K562 (cell line): ENCODE data around the gene SLC30A1. TPM values are rescaled to one million over a fixed set of nuclear protein-coding genes. Genes with fewer than 3 reads are reported as not detected.
A peak's percentile ranks its signal among the peaks of the same experiment; 100 is the strongest.

Experiments used
- HMGN3 ChIP-seq: IDR thresholded peaks from 2 replicates; pipeline ENCODE4 v1.6.1; 2011; ENCODE audit warnings: borderline replicate concordance, low read depth, mild to moderate bottlenecking, mixed read lengths, low read length; ENCODE audit not compliant: insufficient read length; ENCODE audit errors: extremely low read depth
- HNRNPH1 ChIP-seq: fragments of 200-400 bp; formaldehyde crosslinking; optimal IDR thresholded peaks from 2 replicates; pipeline ENCODE3; 2017; ENCODE audit warnings: low read depth, mild to moderate bottlenecking, low read length, moderate library complexity
- KLF1 ChIP-seq: fragments of 450-650 bp; IDR thresholded peaks from 2 replicates; pipeline ENCODE4 v1.6.1; 2016; ENCODE audit warnings: missing genetic modification characterization, missing compliant biosample characterization
- MECOM ChIP-seq: fragments of 250-450 bp; sonication (Bioruptor Pico); IDR thresholded peaks from 2 replicates; pipeline ENCODE4 v1.8.0; 2022; ENCODE audit warnings: inconsistent platforms
- MED1 ChIP-seq: sonication (generic); formaldehyde crosslinking; IDR thresholded peaks from 2 replicates; pipeline ENCODE4 v1.8.1; 2023; ENCODE audit warnings: missing genetic modification reagents, borderline replicate concordance
- NCOA6 ChIP-seq: fragments of 450-650 bp; IDR thresholded peaks from 2 replicates; pipeline ENCODE4 v1.6.1; 2017; ENCODE audit warnings: mild to moderate bottlenecking
- RFX1 ChIP-seq: fragments of 450-650 bp; IDR thresholded peaks from 2 replicates; pipeline ENCODE4 v1.6.1; 2016; ENCODE audit warnings: mild to moderate bottlenecking, moderate library complexity
- RFX5 ChIP-seq: IDR thresholded peaks from 2 replicates; pipeline ENCODE4 v1.6.1; 2011; ENCODE audit warnings: low read depth, mild to moderate bottlenecking, improper control_type of control experiment, low read length
- SMARCE1 ChIP-seq: fragments of 450-650 bp; IDR thresholded peaks from 2 replicates; pipeline ENCODE4 v1.7.1; 2016; ENCODE audit warnings: mild to moderate bottlenecking
- SPI1 ChIP-seq: IDR thresholded peaks from 2 replicates; pipeline ENCODE4 v1.6.1; 2011; ENCODE audit warnings: low read depth, low read length, control low read depth, borderline replicate concordance
- ZNF668 ChIP-seq: fragments of 250-450 bp; sonication (Bioruptor Pico); IDR thresholded peaks from 2 replicates; pipeline ENCODE4 v1.8.0; 2022; ENCODE audit warnings: mild to moderate bottlenecking, inconsistent platforms
- ZNF830 ChIP-seq: fragments of 250-450 bp; sonication (Bioruptor Pico); IDR thresholded peaks from 2 replicates; pipeline ENCODE4 v1.5.0; 2021; ENCODE audit warnings: mild to moderate bottlenecking
- polyA plus RNA-seq, 8 experiments: library from polyadenylated mRNA; depleted of rRNA in 4 of 8; stranded (reverse) in 5 of 8; unstranded in 3 of 8; fragments of >200 nt; fragmentation: Nextera tagmentation in 2 of 8; fragmentation: Illumina TruSeq in 1 of 8; extraction: Ambion mirVana in 2 of 8; extraction: Trizol in 1 of 8; gene quantifications; 2 replicates each; pipeline versions ENCODE4 v1.2.1 to v1.2.3, GENCODE V29; 2011 to 2014; ENCODE audit warnings: inconsistent platforms in 1 of 8, missing spikeins in 1 of 8
- total RNA-seq, 7 experiments: library from RNA; depleted of rRNA in 6 of 7; stranded (reverse); fragments of >200 nt in 6 of 7; fragmentation: Illumina TruSeq in 2 of 7; extraction: Trizol in 2 of 7; gene quantifications; 2 replicates each; pipeline versions ENCODE4 v1.2.1 to v1.2.3, GENCODE V29; 2011 to 2021; ENCODE audit warnings: low replicate concordance in 1 of 7
- TF ChIP-seq, protein P1 (sequence below): fragments of 250-450 bp; sonication (Bioruptor Pico); IDR thresholded peaks from 2 replicates; pipeline ENCODE4 v1.5.1; 2021; ENCODE audit warnings: mild to moderate bottlenecking
- TF ChIP-seq, protein P2 (sequence below), 3 experiments: fragments of 200-800 bp in 1 of 3; sonication (Bioruptor generic) in 1 of 3; sonication (generic) in 1 of 3; formaldehyde crosslinking in 1 of 3; IDR thresholded peaks; 2 replicates each; pipeline versions ENCODE4 v1.6.1 to v1.8.0; 2016 to 2022; ENCODE audit warnings: mild to moderate bottlenecking in 2 of 3, missing compliant biosample characterization in 2 of 3, missing genetic modification characterization in 2 of 3, missing genetic modification reagents in 1 of 3
- TF ChIP-seq, protein P3 (sequence below): fragments of 450-650 bp; IDR thresholded peaks from 2 replicates; pipeline ENCODE4 v1.6.1; 2016; ENCODE audit warnings: low read depth
- TF ChIP-seq, protein P4 (sequence below): sonication (generic); formaldehyde crosslinking; IDR thresholded peaks from 2 replicates; pipeline ENCODE4 v1.5.0; 2020; ENCODE audit warnings: missing genetic modification reagents

SLC30A1 gene
- total and polyA plus RNA-seq, 9 of the 15 experiments (the other 6 are each of a cell fraction or from before 2014, with no cell fraction given): 4.1 to 14.4 (median 6.6) TPM

GRCh38 chr1:211577819-211578639 is 932 bp downstream of the SLC30A1 start (continued):
- no peak for TF ChIP-seq RFX5
- TF ChIP-seq RFX1: no peak
- no peak for TF ChIP-seq SPI1
- 0 out of 2 replicates have a peak, but pooled peaks have one; percentile 46 for TF ChIP-seq ZNF668 (CRISPR knock-in tag)
- TF ChIP-seq, protein P1, sequence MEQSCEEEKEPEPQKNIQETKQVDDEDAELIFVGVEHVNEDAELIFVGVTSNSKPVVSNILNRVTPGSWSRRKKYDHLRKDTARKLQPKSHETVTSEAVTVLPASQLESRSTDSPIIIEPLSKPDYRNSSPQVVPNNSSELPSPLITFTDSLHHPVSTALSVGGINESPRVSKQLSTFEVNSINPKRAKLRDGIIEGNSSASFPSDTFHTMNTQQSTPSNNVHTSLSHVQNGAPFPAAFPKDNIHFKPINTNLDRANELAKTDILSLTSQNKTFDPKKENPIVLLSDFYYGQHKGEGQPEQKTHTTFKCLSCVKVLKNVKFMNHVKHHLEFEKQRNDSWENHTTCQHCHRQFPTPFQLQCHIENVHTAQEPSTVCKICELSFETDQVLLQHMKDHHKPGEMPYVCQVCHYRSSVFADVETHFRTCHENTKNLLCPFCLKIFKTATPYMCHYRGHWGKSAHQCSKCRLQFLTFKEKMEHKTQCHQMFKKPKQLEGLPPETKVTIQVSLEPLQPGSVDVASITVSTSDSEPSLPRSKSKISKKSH: no peak
- TF ChIP-seq, protein P2, sequence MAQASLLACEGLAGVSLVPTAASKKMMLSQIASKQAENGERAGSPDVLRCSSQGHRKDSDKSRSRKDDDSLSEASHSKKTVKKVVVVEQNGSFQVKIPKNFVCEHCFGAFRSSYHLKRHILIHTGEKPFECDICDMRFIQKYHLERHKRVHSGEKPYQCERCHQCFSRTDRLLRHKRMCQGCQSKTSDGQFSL (CRISPR knock-in tag; IDR thresholded peaks at IDR 0.05): peak; percentile 36; the same call in 1 of the 2 replicates
- TF ChIP-seq, protein P2 (tag; IDR thresholded peaks at IDR 0.05): no peak
- TF ChIP-seq HMGN3: peak; percentile 78
- no peak for TF ChIP-seq SMARCE1
- TF ChIP-seq, protein P3, sequence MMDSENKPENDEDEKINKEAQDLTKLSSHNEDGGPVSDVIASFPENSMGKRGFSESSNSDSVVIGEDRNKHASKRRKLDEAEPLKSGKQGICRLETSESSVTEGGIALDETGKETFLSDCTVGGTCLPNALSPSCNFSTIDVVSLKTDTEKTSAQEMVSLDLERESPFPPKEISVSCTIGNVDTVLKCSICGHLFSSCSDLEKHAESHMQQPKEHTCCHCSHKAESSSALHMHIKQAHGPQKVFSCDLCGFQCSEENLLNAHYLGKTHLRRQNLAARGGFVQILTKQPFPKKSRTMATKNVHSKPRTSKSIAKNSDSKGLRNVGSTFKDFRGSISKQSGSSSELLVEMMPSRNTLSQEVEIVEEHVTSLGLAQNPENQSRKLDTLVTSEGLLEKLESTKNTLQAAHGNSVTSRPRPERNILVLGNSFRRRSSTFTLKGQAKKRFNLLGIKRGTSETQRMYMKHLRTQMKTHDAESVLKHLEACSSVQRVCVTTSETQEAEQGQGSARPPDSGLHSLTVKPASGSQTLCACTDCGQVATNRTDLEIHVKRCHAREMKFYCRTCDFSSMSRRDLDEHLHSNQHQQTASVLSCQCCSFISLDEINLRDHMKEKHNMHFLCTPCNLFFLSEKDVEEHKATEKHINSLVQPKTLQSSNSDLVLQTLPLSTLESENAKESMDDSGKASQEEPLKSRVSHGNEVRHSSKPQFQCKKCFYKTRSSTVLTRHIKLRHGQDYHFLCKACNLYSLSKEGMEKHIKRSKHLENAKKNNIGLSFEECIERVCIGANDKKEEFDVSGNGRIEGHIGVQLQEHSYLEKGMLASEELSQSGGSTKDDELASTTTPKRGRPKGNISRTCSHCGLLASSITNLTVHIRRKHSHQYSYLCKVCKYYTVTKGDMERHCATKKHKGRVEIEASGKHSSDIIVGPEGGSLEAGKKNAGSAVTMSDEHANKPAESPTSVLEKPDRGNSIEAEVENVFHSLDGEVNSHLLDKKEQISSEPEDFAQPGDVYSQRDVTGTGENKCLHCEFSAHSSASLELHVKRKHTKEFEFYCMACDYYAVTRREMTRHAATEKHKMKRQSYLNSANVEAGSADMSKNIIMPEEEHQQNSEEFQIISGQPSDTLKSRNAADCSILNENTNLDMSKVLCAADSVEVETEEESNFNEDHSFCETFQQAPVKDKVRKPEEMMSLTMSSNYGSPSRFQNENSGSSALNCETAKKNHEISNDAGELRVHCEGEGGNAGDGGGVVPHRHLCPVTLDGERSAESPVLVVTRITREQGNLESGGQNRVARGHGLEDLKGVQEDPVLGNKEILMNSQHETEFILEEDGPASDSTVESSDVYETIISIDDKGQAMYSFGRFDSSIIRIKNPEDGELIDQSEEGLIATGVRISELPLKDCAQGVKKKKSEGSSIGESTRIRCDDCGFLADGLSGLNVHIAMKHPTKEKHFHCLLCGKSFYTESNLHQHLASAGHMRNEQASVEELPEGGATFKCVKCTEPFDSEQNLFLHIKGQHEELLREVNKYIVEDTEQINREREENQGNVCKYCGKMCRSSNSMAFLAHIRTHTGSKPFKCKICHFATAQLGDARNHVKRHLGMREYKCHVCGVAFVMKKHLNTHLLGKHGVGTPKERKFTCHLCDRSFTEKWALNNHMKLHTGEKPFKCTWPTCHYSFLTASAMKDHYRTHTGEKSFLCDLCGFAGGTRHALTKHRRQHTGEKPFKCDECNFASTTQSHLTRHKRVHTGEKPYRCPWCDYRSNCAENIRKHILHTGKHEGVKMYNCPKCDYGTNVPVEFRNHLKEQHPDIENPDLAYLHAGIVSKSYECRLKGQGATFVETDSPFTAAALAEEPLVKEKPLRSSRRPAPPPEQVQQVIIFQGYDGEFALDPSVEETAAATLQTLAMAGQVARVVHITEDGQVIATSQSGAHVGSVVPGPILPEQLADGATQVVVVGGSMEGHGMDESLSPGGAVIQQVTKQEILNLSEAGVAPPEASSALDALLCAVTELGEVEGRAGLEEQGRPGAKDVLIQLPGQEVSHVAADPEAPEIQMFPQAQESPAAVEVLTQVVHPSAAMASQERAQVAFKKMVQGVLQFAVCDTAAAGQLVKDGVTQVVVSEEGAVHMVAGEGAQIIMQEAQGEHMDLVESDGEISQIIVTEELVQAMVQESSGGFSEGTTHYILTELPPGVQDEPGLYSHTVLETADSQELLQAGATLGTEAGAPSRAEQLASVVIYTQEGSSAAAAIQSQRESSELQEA: 0 out of 2 replicates have a peak, but pooled peaks have one; percentile 14
- TF ChIP-seq MECOM (CRISPR knock-in tag): no peak
- no peak for TF ChIP-seq NCOA6
- TF ChIP-seq, protein P4, sequence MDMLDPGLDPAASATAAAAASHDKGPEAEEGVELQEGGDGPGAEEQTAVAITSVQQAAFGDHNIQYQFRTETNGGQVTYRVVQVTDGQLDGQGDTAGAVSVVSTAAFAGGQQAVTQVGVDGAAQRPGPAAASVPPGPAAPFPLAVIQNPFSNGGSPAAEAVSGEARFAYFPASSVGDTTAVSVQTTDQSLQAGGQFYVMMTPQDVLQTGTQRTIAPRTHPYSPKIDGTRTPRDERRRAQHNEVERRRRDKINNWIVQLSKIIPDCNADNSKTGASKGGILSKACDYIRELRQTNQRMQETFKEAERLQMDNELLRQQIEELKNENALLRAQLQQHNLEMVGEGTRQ (CRISPR knock-in tag): no peak
- 0 out of 2 replicates have a peak, but pooled peaks have one; percentile 38 for TF ChIP-seq KLF1 (tag)
- no peak for TF ChIP-seq ZNF830 (CRISPR knock-in tag)
- no peak for TF ChIP-seq HNRNPH1
- TF ChIP-seq MED1 (CRISPR knock-in tag): no peak
